ENCODE measurements around the gene PPARG.
A peak's percentile ranks its signal among the peaks of the same experiment; 100 is the strongest.

PPARG gene

DNA sequence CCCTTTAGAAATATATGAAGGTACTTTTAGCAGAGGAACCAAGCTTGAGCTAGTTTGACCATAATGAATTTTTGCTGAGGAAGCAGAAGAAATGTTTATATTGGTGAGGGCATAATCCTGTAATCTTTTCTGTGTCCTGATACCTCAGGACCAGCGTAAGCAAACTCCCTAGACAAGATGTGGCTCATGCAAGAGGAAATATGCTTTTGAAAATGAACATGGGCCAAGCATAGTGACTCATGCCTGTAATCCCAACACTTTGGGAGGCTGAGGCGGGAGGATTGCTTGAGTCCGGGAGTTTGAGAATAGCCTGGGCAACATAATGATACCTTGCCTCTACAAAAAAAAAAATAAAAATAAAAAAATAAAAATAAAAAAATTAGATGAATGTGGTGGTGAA, 78.5 kb downstream of the PPARG start:
- H3K36me3 ChIP-seq (ENCODE audit: control insufficient read depth in 5 of 5, insufficient read depth in 5 of 5, low read length in 5 of 5), result peaks cover 0 to 13% (median 0%) of the 10 kb centered on the region in 5 donors
- H3K9me3 ChIP-seq (ENCODE audit: control insufficient read depth in 5 of 5, low read length in 5 of 5), result peaks cover 0 to 3% (median 0%) of the 10 kb centered on the region in 5 donors
- H3K27ac ChIP-seq (ENCODE audit: low read depth, low read length), result peak overlapping the region; percentile 25
- H3K4me1 ChIP-seq (ENCODE audit: control insufficient read depth in 5 of 5, insufficient read depth in 5 of 5, low read length in 5 of 5), result peaks cover 3 to 61% (median 52%) of the 10 kb centered on the region in 5 donors
- no peaks in the 10 kb centered on the region for H3K27me3 ChIP-seq (ENCODE audit: control insufficient read depth in 5 of 5, insufficient read depth in 4 of 5, low read length in 5 of 5)
- no peak overlapping the region for H3K9ac ChIP-seq (ENCODE audit: low read length in 5 of 5)
- no peak overlapping the region for H3K4me3 ChIP-seq (ENCODE audit: low read depth in 1 of 5, low read length in 5 of 5)

DNA sequence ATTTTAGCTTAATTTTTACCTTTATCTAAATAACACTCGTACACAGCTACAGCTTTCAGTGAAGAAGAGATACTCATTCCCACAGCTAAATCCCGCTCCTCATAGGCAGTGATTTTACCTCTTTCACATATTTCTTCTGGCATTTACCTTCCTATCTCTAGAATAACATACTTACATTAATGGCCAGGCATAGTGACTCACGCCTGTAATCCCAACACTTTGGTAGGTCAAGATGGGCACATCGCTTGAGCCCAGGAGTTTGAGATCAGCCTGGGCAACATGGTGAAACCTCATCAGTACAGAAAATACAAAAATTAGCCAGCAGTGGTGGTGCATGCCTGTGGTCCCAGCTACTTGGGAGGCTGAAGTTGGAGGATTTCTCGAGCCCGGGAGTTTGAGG, 80.2 kb downstream of the PPARG start:
- Histone ChIP-seq H3K36me3 (ENCODE audit: control insufficient read depth in 5 of 5, insufficient read depth in 5 of 5, low read length in 5 of 5) (peaks cover 0 to 11% (median 0%) of the 10 kb centered on the region in 5 donors), H3K9ac (ENCODE audit: low read length in 5 of 5) (no peak overlapping the region), H3K4me1 (ENCODE audit: control insufficient read depth in 5 of 5, insufficient read depth in 5 of 5, low read length in 5 of 5) (peaks cover 3 to 62% (median 56%) of the 10 kb centered on the region in 5 donors), H3K4me3 (ENCODE audit: low read depth in 1 of 5, low read length in 5 of 5) (no peak overlapping the region), H3K27me3 (ENCODE audit: control insufficient read depth in 5 of 5, insufficient read depth in 4 of 5, low read length in 5 of 5) (no peaks in the 10 kb centered on the region), H3K27ac (ENCODE audit: low read depth, low read length) (peak overlapping the region; percentile 74), H3K9me3 (ENCODE audit: control insufficient read depth in 5 of 5, low read length in 5 of 5) (peaks cover 0 to 3% (median 0%) of the 10 kb centered on the region in 5 donors)

DNA sequence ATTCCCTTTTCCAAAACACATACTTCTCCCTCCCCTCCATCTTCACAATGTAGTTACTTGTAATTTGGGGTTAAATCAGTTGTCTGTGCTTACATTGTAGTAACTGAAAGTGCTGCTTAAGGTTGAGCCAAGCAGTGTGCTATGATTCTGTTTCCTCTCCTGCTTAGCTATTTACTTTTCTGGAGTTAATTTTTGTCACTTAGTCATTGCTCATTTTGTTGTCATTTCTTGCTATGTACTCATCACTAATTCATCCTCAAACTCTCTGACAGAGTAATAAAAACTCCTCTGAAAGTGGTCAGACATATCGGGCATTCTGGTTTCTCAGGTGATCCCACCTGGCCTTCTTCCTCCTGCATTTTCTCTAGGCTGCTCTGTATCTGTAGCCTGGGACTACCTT, 80.7 kb downstream of the PPARG start:
- peak overlapping the region in 2 of 5 donors; percentile 20 to 60 for H3K9ac ChIP-seq (ENCODE audit: low read length in 5 of 5)
- H3K27me3 ChIP-seq (ENCODE audit: control insufficient read depth in 5 of 5, insufficient read depth in 4 of 5, low read length in 5 of 5), result no peaks in the 10 kb centered on the region
- peaks cover 0 to 5% (median 0%) of the 10 kb centered on the region in 5 donors for H3K36me3 ChIP-seq (ENCODE audit: control insufficient read depth in 5 of 5, insufficient read depth in 5 of 5, low read length in 5 of 5)
- peaks cover 0 to 3% (median 0%) of the 10 kb centered on the region in 5 donors for H3K9me3 ChIP-seq (ENCODE audit: control insufficient read depth in 5 of 5, low read length in 5 of 5)
- peak overlapping the region; percentile 85 for H3K27ac ChIP-seq (ENCODE audit: low read depth, low read length)
- no peak overlapping the region for H3K4me3 ChIP-seq (ENCODE audit: low read depth in 1 of 5, low read length in 5 of 5)
- peaks cover 3 to 63% (median 56%) of the 10 kb centered on the region in 5 donors for H3K4me1 ChIP-seq (ENCODE audit: control insufficient read depth in 5 of 5, insufficient read depth in 5 of 5, low read length in 5 of 5)

DNA sequence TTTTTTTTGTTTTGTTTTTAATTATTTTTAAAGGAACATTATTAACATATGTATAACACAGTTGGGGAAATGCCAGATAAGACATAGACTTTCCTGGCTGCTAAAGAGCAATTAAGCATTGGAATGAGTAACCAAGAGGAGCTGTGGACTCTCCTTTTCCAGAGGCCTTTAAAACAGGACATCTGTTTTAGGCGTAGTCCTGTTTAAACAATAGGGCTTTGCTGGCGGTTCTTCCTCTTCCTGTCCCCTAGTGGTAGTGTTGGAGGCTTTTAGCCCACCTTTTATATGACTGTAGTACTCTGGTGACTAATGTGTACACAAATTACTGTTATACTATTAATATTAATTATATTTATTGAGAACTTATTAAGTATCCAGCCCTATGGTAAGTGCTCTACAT, 81.9 kb downstream of the PPARG start:
- H3K27ac ChIP-seq (ENCODE audit: low read depth, low read length), result peak overlapping the region; percentile 85
- H3K4me1 ChIP-seq (ENCODE audit: control insufficient read depth in 5 of 5, insufficient read depth in 5 of 5, low read length in 5 of 5), result peaks cover 7 to 67% (median 61%) of the 10 kb centered on the region in 5 donors
- H3K4me3 ChIP-seq (ENCODE audit: low read depth in 1 of 5, low read length in 5 of 5), result no peak overlapping the region

DNA sequence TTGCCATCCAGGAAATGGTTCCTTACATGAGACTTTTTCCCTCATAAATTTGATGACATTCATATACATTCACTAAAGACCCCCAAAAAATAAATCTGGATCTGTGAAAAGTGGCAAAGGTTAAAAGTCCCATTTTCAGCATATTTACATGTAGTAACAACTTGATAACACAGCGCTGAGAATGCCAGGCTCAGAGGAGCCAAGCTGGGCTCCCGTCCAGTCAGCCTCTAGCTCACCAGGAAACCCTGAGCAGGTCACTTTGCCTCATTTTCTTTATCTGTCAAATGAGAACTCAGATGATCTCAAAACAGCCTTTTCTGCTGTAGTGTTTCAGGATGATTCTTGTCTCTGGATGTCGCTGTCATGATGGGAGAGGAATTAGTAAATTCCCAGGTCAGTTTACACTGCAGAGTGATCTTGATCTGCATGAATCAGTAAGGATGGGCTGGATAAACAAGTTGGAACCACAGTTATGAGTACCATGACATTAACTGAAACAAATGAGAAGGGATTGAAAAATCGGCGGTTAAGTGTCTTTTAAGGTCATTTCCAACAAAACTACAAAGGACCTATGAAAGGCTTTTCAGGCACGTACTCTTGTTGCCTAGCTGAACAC, 82.8 kb downstream of the PPARG start:
- peaks cover 0 to 2% (median 0%) of the 10 kb centered on the region in 5 donors for H3K9me3 ChIP-seq (ENCODE audit: control insufficient read depth in 5 of 5, low read length in 5 of 5)
- no peaks in the 10 kb centered on the region for H3K27me3 ChIP-seq (ENCODE audit: control insufficient read depth in 5 of 5, insufficient read depth in 4 of 5, low read length in 5 of 5)
- peak overlapping the region; percentile 85 for H3K27ac ChIP-seq (ENCODE audit: low read depth, low read length)
- H3K4me3 ChIP-seq (ENCODE audit: low read depth in 1 of 5, low read length in 5 of 5), result no peak overlapping the region
- peak overlapping the region in 3 of 5 donors; percentile 11 to 50 (median 40) for H3K9ac ChIP-seq (ENCODE audit: low read length in 5 of 5)
- peaks cover 7 to 68% (median 66%) of the 10 kb centered on the region in 5 donors for H3K4me1 ChIP-seq (ENCODE audit: control insufficient read depth in 5 of 5, insufficient read depth in 5 of 5, low read length in 5 of 5)
- H3K36me3 ChIP-seq (ENCODE audit: control insufficient read depth in 5 of 5, insufficient read depth in 5 of 5, low read length in 5 of 5), result peaks cover 0 to 5% (median 0%) of the 10 kb centered on the region in 5 donors

More for the DNA sequence above, 81.9 kb downstream of the PPARG start:
- Histone ChIP-seq H3K27me3 (ENCODE audit: control insufficient read depth in 5 of 5, insufficient read depth in 4 of 5, low read length in 5 of 5) (no peaks in the 10 kb centered on the region), H3K9me3 (ENCODE audit: control insufficient read depth in 5 of 5, low read length in 5 of 5) (peaks cover 0 to 3% (median 0%) of the 10 kb centered on the region in 5 donors), H3K9ac (ENCODE audit: low read length in 5 of 5) (peak overlapping the region in 2 of 5 donors; percentile 50 to 60), H3K36me3 (ENCODE audit: control insufficient read depth in 5 of 5, insufficient read depth in 5 of 5, low read length in 5 of 5) (peaks cover 0 to 5% (median 0%) of the 10 kb centered on the region in 5 donors)

DNA sequence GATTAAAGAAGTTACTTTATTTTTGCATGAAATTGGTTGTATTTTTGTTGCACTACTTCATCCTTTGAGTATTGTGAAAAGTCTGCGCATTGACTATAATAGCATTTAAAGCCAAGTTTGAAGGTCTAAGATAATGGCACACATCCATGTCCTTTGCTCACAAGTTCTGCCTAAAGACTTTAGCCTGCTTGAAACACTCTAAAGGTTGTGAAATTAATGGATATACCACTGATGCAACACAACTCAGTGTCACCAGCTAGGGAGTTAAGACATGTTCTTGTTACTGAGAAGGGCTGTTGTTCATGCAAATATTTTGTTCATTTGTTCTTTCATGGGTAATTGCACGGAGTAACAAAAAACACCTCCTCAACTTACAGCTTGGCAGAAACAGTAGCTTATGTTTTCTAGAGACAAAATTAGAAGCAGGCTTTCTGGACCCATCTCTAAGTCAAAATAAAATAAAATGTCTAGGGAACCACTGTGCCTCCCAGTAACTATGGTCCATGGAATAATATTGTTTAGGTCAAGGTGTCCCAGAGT, 83.9 kb downstream of the PPARG start:
- peak overlapping the region in 2 of 5 donors; percentile 23 to 41 for H3K9ac ChIP-seq (ENCODE audit: low read length in 5 of 5)
- peaks cover 0 to 8% (median 0%) of the 10 kb centered on the region in 5 donors for H3K36me3 ChIP-seq (ENCODE audit: control insufficient read depth in 5 of 5, insufficient read depth in 5 of 5, low read length in 5 of 5)
- peak overlapping the region; percentile 85 for H3K27ac ChIP-seq (ENCODE audit: low read depth, low read length)
- H3K4me3 ChIP-seq (ENCODE audit: low read depth in 1 of 5, low read length in 5 of 5), result no peak overlapping the region
- no peaks in the 10 kb centered on the region for H3K9me3 ChIP-seq (ENCODE audit: control insufficient read depth in 5 of 5, low read length in 5 of 5)
- H3K27me3 ChIP-seq (ENCODE audit: control insufficient read depth in 5 of 5, insufficient read depth in 4 of 5, low read length in 5 of 5), result no peaks in the 10 kb centered on the region
- peaks cover 7 to 70% (median 68%) of the 10 kb centered on the region in 5 donors for H3K4me1 ChIP-seq (ENCODE audit: control insufficient read depth in 5 of 5, insufficient read depth in 5 of 5, low read length in 5 of 5)

DNA sequence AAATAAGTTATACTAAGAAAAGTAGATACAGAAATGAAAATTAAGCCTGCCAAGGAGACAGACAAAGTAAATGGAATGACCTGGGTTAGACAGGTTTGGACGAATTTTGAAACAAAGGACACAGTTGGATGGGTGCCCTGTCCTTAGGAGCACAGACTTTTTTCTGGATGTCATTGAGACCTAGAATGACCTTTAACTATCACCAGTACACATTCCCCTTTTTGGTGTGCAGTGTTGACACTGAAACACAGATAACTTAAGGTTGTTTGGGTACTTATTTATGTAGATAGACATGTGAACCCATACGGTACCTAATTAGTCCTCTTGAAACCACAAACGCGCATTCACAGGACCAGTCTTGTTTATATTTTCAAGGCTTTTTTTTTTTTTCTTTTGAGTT, 86.7 kb downstream of the PPARG start:
- H3K27ac ChIP-seq (ENCODE audit: low read depth, low read length), result peak overlapping the region; percentile 85
- peaks cover 11 to 19% (median 15%) of the 10 kb centered on the region in 5 donors for H3K36me3 ChIP-seq (ENCODE audit: control insufficient read depth in 5 of 5, insufficient read depth in 5 of 5, low read length in 5 of 5)
- peak overlapping the region in 3 of 5 donors; percentile 14 to 53 (median 28) for H3K9ac ChIP-seq (ENCODE audit: low read length in 5 of 5)
- peaks cover 3 to 76% (median 73%) of the 10 kb centered on the region in 5 donors for H3K4me1 ChIP-seq (ENCODE audit: control insufficient read depth in 5 of 5, insufficient read depth in 5 of 5, low read length in 5 of 5)
- no peak overlapping the region for H3K4me3 ChIP-seq (ENCODE audit: low read depth in 1 of 5, low read length in 5 of 5)
- no peaks in the 10 kb centered on the region for H3K27me3 ChIP-seq (ENCODE audit: control insufficient read depth in 5 of 5, insufficient read depth in 4 of 5, low read length in 5 of 5)
- no peaks in the 10 kb centered on the region for H3K9me3 ChIP-seq (ENCODE audit: control insufficient read depth in 5 of 5, low read length in 5 of 5)

DNA sequence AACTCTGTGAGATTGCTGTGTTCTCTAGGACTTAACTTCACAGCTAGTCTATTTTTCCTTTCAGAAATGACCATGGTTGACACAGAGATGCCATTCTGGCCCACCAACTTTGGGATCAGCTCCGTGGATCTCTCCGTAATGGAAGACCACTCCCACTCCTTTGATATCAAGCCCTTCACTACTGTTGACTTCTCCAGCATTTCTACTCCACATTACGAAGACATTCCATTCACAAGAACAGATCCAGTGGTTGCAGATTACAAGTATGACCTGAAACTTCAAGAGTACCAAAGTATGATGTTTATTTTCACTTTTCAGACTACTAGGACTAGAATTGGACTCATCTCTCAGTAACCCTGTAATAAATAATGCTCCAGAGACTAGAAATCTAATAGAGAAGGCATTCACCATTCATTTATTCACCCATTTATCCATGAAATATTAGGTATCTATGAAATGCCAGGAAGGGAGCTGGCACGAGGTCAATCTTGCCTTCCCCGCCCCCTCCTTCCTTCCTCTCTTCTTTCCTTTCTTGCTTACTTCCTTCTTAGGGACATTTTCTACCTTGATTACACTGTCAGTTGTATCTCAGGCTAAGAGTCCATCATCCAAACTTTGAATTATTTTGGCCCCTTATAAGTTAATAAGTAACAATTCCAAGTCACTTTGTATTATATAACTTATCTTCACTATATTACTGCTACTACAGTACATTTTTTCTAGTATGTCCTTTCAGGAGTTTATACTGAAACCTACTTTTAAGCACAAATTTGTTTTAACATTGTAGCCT, 91.0 kb downstream of the PPARG start:
- H3K36me3 ChIP-seq (ENCODE audit: control insufficient read depth in 5 of 5, insufficient read depth in 5 of 5, low read length in 5 of 5), result peaks cover 34 to 55% (median 48%) of the 10 kb centered on the region in 5 donors
- H3K4me1 ChIP-seq (ENCODE audit: control insufficient read depth in 5 of 5, insufficient read depth in 5 of 5, low read length in 5 of 5), result peaks cover 3 to 35% (median 32%) of the 10 kb centered on the region in 5 donors
- no peak overlapping the region for H3K4me3 ChIP-seq (ENCODE audit: low read depth in 1 of 5, low read length in 5 of 5)
- H3K27ac ChIP-seq (ENCODE audit: low read depth, low read length), result peak overlapping the region; percentile 68
- H3K27me3 ChIP-seq (ENCODE audit: control insufficient read depth in 5 of 5, insufficient read depth in 4 of 5, low read length in 5 of 5), result no peaks in the 10 kb centered on the region
- no peak overlapping the region for H3K9ac ChIP-seq (ENCODE audit: low read length in 5 of 5)
- H3K9me3 ChIP-seq (ENCODE audit: control insufficient read depth in 5 of 5, low read length in 5 of 5), result no peaks in the 10 kb centered on the region

DNA sequence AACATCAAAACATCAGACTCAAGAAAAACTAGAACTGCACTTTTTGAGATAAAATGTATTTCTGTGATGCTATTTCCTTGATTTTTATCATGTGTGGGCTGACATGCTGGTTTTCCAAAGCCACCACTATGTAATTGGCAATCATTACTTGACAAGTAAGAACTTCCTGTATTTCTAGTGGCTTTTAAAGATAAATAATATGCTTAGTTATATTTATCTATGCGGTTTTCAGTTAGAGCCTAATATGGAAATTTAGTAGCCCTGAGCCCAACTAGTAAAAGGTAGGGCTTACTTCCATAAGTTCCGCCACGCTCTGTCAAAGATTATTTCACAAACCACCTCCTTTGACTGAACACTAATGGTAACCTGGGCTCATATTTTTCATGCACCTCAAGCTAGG, 91.6 kb downstream of the PPARG start:
- Histone ChIP-seq H3K27ac (ENCODE audit: low read depth, low read length) (peak overlapping the region; percentile 68), H3K9me3 (ENCODE audit: control insufficient read depth in 5 of 5, low read length in 5 of 5) (no peaks in the 10 kb centered on the region), H3K9ac (ENCODE audit: low read length in 5 of 5) (no peak overlapping the region), H3K27me3 (ENCODE audit: control insufficient read depth in 5 of 5, insufficient read depth in 4 of 5, low read length in 5 of 5) (no peaks in the 10 kb centered on the region), H3K4me1 (ENCODE audit: control insufficient read depth in 5 of 5, insufficient read depth in 5 of 5, low read length in 5 of 5) (peaks cover 2 to 29% (median 26%) of the 10 kb centered on the region in 5 donors), H3K36me3 (ENCODE audit: control insufficient read depth in 5 of 5, insufficient read depth in 5 of 5, low read length in 5 of 5) (peaks cover 34 to 60% (median 55%) of the 10 kb centered on the region in 5 donors), H3K4me3 (ENCODE audit: low read depth in 1 of 5, low read length in 5 of 5) (no peak overlapping the region)
